SJSA1 (cell line): ENCODE data around the gene IBA57. TPM values are rescaled to one million over a fixed set of nuclear protein-coding genes. Genes with fewer than 3 reads are reported as not detected.
"Not testable (repeated sequence)": the region's sequence is repeated elsewhere in the genome, so short reads cannot be mapped to it uniquely, and the experiment has no call there.

Experiments used
- DNase-seq, 2 experiments: peaks; one replicate each; pipeline ENCODE4 v3.0.0-alpha.2; 2015 to 2020; ENCODE audit warnings: low spot score in 2 of 2, low read depth in 1 of 2
- H3K27ac ChIP-seq: fragments of 250-450 bp; sonication (Bioruptor Pico); 2 replicates; pipeline ENCODE4 v1.5.1; 2020; ENCODE audit warnings: mild to moderate bottlenecking, moderate library complexity
- H3K27me3 ChIP-seq: fragments of 250-450 bp; sonication (Bioruptor Pico); replicated peaks from 2 replicates; pipeline ENCODE4 v1.5.1; 2020; ENCODE audit warnings: mild to moderate bottlenecking, moderate library complexity
- H3K36me3 ChIP-seq: fragments of 250-450 bp; sonication (Bioruptor Pico); 2 replicates; pipeline ENCODE4 v1.5.1; 2020; ENCODE audit warnings: mild to moderate bottlenecking
- H3K4me1 ChIP-seq: fragments of 250-450 bp; sonication (Bioruptor Pico); replicated peaks from 2 replicates; pipeline ENCODE4 v1.6.1; 2021; ENCODE audit warnings: mild to moderate bottlenecking
- H3K4me3 ChIP-seq: fragments of 250-450 bp; sonication (Bioruptor Pico); 2 replicates; pipeline ENCODE4 v1.5.1; 2020; ENCODE audit warnings: mild to moderate bottlenecking
- H3K9me3 ChIP-seq: fragments of 250-450 bp; sonication (Bioruptor Pico); replicated peaks from 2 replicates; pipeline ENCODE4 v1.5.1; 2020; ENCODE audit warnings: mild to moderate bottlenecking
- total RNA-seq: library from RNA; depleted of rRNA; stranded (reverse); fragments of >200 nt; shearing (Covaris generic); gene quantifications from 2 replicates; pipeline ENCODE4 v1.2.3, GENCODE V29; 2014

The IBA57 gene
- total RNA-seq, 1 experiment from 2014 or later, result 4.3 TPM

DNA sequence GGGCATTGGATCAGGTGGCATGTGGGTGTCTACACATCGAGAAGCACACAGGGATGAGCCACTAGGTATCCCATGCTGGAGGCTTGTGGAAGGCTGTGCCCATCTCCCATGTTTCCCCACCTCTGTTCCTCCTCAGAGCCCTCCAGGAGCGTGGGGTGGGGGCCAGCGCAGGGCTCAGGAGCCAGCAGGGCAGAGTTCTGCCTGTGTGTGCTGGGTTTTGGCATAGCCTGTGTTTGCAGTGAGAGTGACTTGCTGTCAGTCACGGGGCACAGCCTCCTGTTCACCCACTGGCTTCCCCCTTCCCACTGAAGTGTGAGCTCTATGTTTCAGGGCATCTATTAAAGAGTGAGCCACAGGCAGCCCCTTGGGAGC is 10.4 kb downstream of the IBA57 start:
- DNase-seq, result no peak
- Histone ChIP-seq H3K36me3 (peaks cover 4% of the 10 kb centered on the region; the same call in 1 of the 2 replicates), H3K27me3 (no peaks in the 10 kb centered on the region), H3K9me3 (0 out of 2 replicates have a peak, but pooled peaks cover 2% of the 10 kb centered on the region), H3K27ac (no peak overlapping the region), H3K4me3 (no peak overlapping the region), H3K4me1 (no peaks in the 10 kb centered on the region)

DNA sequence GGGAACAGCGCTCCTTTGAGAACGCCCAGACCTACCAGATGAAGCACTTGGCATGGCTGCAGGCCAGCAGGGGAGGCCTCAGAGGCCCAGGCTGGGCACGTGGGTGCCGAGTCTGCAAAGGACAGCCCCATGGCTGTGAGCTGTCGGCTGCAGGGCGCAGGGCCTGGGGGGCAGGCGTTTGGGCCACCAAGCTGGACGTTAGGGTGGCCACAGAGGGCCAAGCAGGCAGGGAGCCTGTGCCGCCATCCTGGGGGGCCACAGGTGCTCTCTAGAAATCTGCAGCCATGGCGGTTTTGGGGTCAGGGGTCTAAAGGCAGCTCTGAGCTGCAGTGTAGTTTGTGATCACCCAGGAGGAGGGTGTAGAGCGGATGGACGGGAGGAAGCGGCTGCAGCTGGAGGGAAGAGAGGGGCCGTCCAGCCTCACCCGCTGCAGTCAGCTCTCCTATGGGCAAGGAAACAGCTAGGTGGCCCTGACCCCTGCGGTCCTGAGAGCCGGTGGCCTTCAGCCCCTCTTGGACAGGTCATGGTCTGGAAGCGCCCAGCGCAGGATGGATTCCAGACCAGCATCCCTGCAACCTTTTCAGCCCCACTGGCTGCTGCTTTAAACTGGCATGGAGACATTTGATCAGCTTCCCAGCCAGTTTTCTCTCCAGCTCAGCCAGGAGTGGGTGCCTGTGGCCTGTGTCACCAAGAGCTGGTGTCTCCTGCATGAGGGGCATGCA is 11.0 kb downstream of the IBA57 start:
- no peak overlapping the region for H3K27ac ChIP-seq
- DNase-seq, result no peak
- H3K4me1 ChIP-seq, result no peaks in the 10 kb centered on the region
- H3K36me3 ChIP-seq, result peaks cover 4% of the 10 kb centered on the region; the same call in 1 of the 2 replicates
- 0 out of 2 replicates have a peak, but pooled peaks cover 2% of the 10 kb centered on the region for H3K9me3 ChIP-seq
- H3K4me3 ChIP-seq, result no peak overlapping the region
- no peaks in the 10 kb centered on the region for H3K27me3 ChIP-seq

DNA sequence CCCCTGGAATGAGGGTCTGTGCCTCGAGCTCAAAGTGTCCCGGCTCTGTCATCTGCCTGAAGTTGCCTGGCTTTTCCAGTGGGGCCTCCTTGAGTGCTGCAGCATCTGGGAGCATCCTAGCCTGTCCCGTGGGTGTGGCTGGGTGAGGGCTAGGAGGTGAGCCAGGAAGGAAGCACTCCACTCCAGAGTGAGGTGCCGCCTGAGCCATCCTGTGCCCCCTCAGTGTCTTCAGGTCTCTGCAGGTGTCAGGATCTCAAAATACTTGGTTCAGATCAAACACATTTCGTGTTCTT is 11.5 kb downstream of the IBA57 start:
- Histone ChIP-seq H3K4me3 (no peak overlapping the region), H3K9me3 (0 out of 2 replicates have a peak, but pooled peaks cover 2% of the 10 kb centered on the region), H3K4me1 (no peaks in the 10 kb centered on the region), H3K27ac (no peak overlapping the region), H3K36me3 (peaks cover 4% of the 10 kb centered on the region; the same call in 1 of the 2 replicates), H3K27me3 (no peaks in the 10 kb centered on the region)
- DNase-seq, result no peak

DNA sequence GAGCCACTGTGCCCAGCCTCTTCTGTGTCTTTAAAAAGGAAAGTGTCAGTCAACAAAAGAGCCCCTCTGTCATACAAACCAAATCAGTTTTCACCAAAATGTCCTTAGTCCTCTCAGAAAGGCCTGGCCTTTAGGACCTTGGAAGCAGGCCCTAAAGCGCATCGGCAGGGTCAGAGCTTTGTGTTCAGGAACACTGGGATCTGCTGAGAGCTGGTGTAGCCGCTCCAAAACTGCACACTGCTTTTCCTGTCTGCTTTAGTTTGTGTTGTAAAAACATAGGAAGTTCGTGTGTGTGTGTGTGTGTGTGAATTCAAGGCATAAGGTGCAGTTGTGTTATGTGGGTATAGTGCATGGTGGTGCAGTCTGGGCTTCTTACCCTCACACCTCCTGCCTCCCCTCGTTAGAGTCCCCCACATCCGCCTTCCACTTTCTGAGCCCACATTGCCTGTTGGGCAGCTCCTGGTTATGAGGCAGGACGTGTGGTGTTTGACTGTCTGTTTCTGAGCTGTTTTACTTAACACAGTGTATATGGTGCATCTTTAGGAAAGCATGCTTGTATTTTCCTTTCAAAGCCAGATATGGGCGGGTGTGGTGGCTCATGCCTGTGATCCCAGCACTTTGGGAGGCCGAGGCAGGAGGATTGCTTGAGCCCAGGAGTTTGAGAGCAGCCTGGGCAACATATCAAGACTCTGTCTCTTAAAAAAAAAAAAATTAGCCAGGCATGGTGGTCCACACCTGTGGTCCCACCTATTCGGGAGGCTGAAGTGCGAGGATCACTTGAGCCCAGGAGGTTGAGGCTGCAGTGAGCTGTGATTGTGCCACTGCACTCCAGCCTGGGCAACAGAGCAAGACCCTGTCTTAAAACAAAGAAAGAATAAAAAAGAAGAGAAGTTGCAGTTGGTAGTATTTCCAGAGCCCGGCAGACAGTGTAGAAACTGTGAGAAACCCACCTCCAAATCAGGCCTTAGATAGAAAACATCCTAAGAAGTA is 12.4 kb downstream of the IBA57 start:
- Histone ChIP-seq H3K27ac (no peak overlapping the region), H3K27me3 (no peaks in the 10 kb centered on the region), H3K9me3 (0 out of 2 replicates have a peak, but pooled peaks cover 2% of the 10 kb centered on the region), H3K4me3 (no peak overlapping the region), H3K4me1 (no peaks in the 10 kb centered on the region), H3K36me3 (peaks cover 4% of the 10 kb centered on the region; the same call in 1 of the 2 replicates)
- no peak for DNase-seq

DNA sequence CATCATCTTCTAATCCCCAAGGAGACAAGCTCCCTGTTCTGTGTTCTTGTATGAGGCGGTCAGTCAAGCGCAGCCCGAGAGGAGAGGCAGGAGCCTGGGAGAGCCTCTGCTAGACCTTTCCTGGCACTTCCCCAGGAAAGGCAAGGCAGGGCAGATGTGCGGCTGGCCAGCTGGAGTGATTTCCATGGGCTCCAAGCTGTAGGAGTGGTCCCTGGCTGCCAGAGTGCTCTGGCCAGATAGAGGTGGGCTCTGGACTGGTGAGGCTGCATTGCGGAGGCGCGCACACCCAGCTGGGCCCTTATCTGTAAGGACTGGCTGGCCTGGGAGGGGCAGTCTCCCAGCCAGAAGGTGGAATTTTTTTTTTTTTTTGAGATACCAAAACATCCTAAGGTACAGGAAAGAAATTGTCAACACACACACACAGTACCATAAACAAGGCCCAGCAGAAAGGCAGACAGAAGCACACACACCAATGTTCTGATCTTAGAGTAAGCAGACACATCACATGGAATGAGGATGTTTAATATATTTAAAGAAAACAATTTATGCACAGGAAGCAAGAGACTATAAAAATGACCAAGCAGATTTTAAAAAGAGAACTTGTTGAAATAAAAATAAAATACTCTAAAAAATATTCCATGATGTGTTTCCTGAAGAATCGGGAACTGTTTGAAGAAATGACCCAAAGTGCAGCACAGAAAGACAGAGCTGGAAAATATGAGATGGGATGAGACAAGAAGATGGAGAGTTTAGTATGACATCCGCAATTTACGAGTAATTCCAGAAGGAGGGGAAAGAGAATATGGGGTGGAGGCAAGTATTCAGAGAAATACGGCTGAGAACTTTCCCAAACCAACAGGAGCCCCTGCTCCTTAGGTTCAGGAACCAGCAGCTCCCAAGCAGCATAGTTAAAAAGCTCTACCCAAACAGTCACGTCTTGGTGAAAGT is 13.4 kb downstream of the IBA57 start:
- DNase-seq, result peak in 1 of 2 experiments; percentile 22
- Histone ChIP-seq H3K36me3 (peaks cover 4% of the 10 kb centered on the region; the same call in 1 of the 2 replicates), H3K9me3 (0 out of 2 replicates have a peak, but pooled peaks cover 2% of the 10 kb centered on the region), H3K4me1 (no peaks in the 10 kb centered on the region), H3K4me3 (no peak overlapping the region), H3K27ac (no peak overlapping the region), H3K27me3 (no peaks in the 10 kb centered on the region)

DNA sequence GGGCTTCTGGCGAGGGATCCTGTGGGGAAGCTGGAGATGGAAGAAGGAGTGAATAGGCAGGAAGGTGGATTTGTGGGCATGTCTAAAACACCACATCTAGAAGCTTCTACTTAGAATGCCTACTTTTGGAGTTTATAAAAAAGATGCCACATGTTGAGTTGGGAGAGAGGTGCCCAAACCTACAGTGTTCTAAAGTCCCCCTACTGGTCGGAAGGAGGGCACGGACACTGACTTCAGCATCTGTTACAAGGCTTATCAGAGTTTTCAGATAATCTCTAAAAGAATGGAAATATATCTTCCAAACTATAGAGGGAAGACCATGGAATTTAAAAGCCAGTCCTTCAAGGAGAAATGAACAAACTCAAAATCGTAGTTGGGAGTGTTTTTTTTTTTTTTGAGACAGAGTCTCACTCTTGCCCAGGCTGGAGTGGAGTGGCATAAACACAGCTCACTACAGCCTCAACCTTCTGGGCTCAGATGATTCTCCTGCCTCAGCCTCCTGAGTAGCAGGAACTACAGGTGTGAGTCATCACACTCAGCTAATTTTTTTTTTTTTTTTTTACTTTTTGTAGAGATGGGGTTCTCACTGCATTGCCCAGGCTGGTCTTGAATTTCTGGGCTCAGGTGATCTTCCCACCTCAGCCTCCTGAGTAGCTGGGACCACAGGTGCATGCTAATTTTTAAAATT is 14.8 kb downstream of the IBA57 start:
- no peak overlapping the region for H3K4me3 ChIP-seq
- no peaks in the 10 kb centered on the region for H3K36me3 ChIP-seq
- H3K4me1 ChIP-seq, result no peaks in the 10 kb centered on the region
- H3K9me3 ChIP-seq, result no peaks in the 10 kb centered on the region
- peak in 1 of 2 experiments; percentile 15 for DNase-seq
- no peak overlapping the region for H3K27ac ChIP-seq
- no peaks in the 10 kb centered on the region for H3K27me3 ChIP-seq

DNA sequence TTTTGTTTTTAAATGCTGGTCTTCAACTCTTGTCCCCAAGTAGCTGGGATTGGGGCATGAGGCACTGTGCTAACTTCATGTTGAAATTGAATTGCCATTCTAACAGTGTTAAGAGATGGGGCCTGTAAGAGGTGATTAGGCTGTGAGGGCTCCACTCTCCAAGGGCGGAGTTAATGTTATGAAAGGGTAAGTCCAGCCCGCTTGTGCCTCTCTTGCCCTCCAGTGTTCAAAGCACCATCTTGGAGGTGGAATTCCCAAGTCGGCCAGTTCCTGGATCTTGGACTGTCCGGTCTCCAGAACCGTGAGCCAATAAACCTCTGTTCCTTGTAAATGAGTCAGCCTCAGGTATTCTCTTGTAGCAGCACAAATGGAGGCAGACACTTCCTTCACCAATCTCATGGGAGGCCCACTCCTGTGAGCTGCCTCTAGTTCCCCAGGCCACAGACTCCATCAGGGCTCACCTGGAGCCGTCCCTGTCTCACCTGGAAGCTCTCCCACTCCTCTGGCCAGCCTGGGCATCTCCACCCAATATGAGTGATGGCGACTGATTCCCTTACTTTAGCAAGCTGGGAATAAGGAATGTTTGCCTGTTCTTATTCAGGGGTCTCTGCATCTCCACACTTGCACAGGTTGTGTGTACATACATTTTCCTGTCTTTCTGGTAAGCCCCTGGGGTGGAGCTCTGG is 15.5 kb downstream of the IBA57 start:
- H3K4me3 ChIP-seq, result no peak overlapping the region
- H3K9me3 ChIP-seq, result no peaks in the 10 kb centered on the region
- peak in 1 of 2 experiments; percentile 20 for DNase-seq
- no peaks in the 10 kb centered on the region for H3K36me3 ChIP-seq
- no peak overlapping the region for H3K27ac ChIP-seq
- H3K4me1 ChIP-seq, result no peaks in the 10 kb centered on the region
- no peaks in the 10 kb centered on the region for H3K27me3 ChIP-seq

DNA sequence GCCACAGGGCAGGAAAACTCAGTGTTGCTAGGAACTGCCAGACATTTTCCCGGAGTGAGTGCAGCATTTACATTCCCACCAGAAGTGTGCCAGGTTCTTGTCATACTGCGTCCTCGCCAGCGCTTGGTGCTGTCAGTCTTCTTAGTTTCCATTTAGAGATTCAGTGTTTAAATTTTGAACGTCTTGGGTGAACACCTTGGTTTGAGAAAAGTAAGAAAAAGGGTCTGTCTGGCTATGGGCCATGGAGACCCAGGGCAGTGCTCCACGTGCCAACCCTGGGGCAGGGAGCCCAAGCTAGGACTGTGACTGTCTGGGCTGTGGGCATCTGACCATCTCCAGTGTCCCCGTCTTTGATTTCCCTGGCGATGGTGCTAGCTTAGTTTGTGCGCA is 16.0 kb downstream of the IBA57 start:
- peak in 1 of 2 experiments; percentile 16 for DNase-seq
- Histone ChIP-seq H3K36me3 (no peaks in the 10 kb centered on the region), H3K4me3 (no peak overlapping the region)

DNA sequence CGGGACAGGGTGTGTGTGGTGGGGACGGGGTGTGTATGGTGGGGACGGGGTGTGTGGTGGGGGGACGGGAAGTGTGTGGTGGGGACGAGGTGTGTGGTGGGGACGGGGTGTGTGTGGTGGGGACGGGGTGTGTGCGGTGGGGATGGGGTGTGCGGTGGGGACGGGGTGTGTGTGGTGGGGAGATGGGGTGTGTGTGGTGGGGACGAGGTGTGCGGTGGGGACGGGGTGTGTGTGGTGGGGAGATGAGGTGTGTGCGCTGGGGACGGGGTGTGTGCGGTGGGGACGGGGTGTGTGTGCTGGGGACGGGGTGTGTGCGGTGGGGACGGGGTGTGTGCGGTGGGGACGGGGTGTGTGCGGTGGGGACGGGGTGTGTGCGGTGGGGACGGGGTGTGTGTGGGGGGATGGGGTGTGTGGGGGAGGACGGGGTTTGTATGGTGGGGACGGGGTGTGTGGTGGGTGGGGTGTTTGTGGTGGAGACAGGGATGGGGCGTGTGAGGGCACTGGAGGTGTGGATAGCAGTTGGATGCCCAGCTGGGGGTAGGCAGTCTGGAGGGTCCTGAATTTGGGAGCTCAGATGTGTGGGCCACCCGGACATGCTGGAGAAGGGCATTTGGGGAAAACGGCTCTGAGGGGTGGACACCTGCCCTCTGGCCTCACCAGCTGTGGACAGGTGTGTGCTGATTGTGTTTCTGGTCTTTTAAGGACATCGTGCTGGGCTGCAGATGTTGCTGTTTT is 16.9 kb downstream of the IBA57 start:
- DNase-seq, result peak in 1 of 2 experiments; percentile 30
- Histone ChIP-seq H3K27me3 (no peaks in the 10 kb centered on the region), H3K27ac (no peak overlapping the region), H3K36me3 (no peaks in the 10 kb centered on the region), H3K9me3 (no peaks in the 10 kb centered on the region), H3K4me3 (no peak overlapping the region), H3K4me1 (no peaks in the 10 kb centered on the region)

More for the DNA sequence above, 16.0 kb downstream of the IBA57 start:
- no peaks in the 10 kb centered on the region for H3K9me3 ChIP-seq
- H3K4me1 ChIP-seq, result no peaks in the 10 kb centered on the region
- H3K27ac ChIP-seq, result no peak overlapping the region
- no peaks in the 10 kb centered on the region for H3K27me3 ChIP-seq

DNA sequence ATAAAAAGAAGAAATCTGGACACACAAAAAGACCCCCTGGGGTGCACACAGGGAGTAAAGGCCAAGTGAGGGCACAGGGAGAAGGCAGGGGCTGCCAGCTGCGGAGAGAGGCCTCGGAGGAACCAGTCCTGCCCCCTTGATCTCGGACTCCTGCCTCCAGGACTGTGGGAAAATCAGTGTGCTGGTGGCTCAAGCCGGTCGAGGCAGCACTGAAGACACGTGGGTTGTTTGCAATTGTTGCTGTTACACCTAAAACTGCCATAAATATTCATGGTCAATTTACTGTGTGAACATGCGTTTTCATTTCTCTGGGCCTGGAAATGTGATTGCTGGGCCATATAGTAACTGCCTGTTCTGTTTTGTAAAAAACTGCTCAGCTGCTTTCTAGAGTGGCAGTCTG is 18.5 kb downstream of the IBA57 start:
- Histone ChIP-seq H3K36me3 (no peaks in the 10 kb centered on the region), H3K27me3 (no peaks in the 10 kb centered on the region), H3K27ac (no peak overlapping the region), H3K9me3 (no peaks in the 10 kb centered on the region), H3K4me1 (no peaks in the 10 kb centered on the region), H3K4me3 (no peak overlapping the region)
- peak in 1 of 2 experiments; percentile 25 for DNase-seq

DNA sequence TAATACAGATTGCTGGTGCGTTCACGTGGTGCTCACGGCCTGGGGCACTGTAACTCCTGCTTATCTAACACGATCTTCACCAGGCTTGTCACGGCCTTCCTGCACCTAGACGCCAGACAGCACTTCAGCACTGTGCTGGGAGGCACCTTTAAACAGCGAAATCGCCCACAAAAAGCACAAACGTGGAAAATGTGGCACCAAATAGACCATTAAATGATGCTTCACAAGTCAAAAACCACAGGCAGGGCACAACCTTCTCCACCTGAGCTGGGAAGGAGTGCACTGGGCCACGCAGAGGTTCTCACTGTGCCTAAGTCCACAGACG is 20.0 kb downstream of the IBA57 start:
- Histone ChIP-seq H3K9me3 (no peaks in the 10 kb centered on the region), H3K36me3 (no peaks in the 10 kb centered on the region), H3K27ac (no peak overlapping the region), H3K27me3 (no peaks in the 10 kb centered on the region), H3K4me3 (no peak overlapping the region), H3K4me1 (no peaks in the 10 kb centered on the region)
- peak in 1 of 2 experiments; percentile 12 for DNase-seq

DNA sequence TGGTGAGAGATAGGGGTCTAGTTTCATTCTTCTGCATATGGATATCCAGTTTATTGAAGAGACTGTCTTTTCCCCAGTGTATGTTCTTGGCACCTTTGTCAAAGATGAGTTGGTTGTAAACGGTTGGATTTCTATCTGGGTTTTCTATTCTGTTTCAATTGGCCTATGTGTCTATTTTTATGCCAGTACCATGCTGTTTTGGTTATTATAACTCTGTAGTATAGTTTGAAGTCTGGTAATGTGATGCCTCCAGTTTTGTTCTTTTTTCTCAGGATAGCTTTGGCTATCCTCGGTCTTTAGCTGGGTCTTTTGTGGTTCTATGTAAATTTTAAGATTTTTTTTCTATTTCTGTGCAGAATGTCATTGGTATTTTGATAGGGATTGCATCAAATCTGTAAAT is 22.6 kb downstream of the IBA57 start:
- not testable (repeated sequence) for H3K27me3 ChIP-seq, H3K4me3 ChIP-seq, DNase-seq, H3K9me3 ChIP-seq, H3K4me1 ChIP-seq, H3K27ac ChIP-seq, H3K36me3 ChIP-seq
